Adrenal gland (tissue), 5 donors: Measurements from ENCODE around the gene HOXB13.

Experiments used
- POLR2A ChIP-seq, 2 donors: fragments of 450-650 bp; IDR thresholded peaks; one replicate each; pipeline ENCODE4 v1.6.1; 2017; ENCODE audit warnings: antibody characterized with exemption in 2 of 2, mild to moderate bottlenecking in 2 of 2, moderate library complexity in 1 of 2
- TF ChIP-seq, protein P1 (sequence below), 6 experiments: fragments of 450-650 bp in 4 of 6; fragments of 200-600 bp in 2 of 6; sonication (generic) in 1 of 6; IDR thresholded peaks; 1 replicate in 5 of 6; 2 replicates in 1 of 6; pipeline versions ENCODE4 v1.5.1 to v1.8.0; 2016 to 2021; ENCODE audit warnings: antibody characterized with exemption in 6 of 6, mild to moderate bottlenecking in 2 of 6, moderate library complexity in 1 of 6
- donor health status: DM: no; HTN: no; CAD: no.

DNA sequence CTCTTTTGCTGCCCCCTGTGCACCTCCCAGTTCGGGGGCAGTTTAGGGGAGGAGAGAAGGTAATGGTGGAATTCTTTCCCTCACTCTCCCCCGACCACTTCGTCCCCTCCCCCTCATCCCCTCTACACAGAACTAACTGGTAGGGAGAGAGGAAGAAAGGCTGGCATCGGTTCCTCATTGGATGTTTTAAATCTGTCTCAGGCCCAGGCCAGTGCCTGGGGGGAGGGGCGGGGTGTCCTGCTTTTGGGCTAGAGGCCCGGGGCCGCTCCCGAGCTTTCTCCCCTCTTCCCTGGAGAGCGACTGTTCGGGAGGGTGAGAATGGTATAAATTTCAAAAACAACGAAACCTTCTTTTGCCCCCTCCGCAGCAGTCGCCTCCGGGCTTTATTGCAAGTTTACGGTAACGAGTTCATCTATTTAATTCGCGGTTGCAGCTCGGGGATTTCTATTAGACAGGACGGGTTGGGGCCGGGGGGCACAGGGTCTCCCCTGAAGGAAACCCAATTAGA lies 5.6 kb downstream of the HOXB13 start, which contains the start of gene PRAC2:
- TF ChIP-seq, protein P1, sequence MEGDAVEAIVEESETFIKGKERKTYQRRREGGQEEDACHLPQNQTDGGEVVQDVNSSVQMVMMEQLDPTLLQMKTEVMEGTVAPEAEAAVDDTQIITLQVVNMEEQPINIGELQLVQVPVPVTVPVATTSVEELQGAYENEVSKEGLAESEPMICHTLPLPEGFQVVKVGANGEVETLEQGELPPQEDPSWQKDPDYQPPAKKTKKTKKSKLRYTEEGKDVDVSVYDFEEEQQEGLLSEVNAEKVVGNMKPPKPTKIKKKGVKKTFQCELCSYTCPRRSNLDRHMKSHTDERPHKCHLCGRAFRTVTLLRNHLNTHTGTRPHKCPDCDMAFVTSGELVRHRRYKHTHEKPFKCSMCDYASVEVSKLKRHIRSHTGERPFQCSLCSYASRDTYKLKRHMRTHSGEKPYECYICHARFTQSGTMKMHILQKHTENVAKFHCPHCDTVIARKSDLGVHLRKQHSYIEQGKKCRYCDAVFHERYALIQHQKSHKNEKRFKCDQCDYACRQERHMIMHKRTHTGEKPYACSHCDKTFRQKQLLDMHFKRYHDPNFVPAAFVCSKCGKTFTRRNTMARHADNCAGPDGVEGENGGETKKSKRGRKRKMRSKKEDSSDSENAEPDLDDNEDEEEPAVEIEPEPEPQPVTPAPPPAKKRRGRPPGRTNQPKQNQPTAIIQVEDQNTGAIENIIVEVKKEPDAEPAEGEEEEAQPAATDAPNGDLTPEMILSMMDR (IDR thresholded peaks at IDR 0.05): no peak
- no peak for TF ChIP-seq POLR2A (IDR thresholded peaks at IDR 0.05)
